ENCODE data around the gene DIPK1C.

Gene DIPK1C

DNA sequence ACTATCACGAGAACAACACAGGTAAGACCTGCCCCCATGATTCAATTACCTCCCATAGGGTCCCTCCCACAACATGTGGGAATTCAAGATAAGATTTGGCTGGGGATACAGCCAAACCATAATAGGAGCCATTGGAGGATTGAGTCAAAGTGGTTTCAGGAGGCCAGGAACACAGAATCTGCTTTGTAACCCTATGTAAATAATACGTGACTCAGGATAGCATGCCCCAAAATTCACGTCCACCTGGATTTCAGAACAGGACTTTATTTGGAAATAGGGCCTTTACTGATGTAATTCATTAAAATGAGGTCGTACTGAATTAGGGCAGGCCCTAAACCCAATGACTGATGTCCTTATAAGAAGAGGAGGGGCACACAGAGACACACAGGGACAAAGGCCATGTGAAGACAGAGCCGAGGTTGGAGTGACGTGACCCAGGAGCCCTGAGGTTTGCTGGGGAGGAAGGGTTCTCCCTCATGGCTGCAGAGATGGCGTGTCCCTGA is 23.1 kb upstream of the DIPK1C start:
- no peak for DNase-seq

DNA sequence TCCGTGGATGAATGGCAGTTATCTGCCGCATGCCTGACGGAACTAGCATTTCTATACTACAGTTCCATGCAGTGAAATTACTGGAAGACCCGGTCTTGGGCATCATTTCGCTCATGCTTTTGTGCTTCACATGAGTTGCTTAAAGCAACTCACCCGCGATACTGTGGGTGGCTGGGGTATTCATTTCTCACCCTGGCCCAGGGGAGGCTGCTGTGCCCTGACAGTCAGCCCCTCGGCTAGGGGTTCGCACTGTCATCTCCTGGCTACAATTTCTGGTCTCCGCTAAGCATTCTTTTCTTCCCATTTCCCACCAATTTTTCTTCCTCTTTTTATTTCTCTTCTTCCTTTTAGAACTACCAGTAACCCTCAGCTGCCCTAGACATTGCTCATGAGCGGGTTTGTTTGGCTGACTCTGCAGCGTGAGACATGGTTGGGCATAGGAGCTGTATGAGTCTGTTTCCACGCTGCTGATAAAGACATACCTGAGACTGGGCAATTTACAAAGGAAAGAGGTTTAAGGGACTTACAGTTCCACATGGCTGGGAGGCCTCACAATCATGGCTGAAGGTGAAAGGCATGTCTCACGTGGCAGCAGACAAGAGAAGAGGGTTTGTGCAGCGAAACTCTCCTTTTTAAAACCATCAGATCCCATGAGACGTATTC is 22.5 kb upstream of the DIPK1C start:
- DNase-seq, result no peak

DNA sequence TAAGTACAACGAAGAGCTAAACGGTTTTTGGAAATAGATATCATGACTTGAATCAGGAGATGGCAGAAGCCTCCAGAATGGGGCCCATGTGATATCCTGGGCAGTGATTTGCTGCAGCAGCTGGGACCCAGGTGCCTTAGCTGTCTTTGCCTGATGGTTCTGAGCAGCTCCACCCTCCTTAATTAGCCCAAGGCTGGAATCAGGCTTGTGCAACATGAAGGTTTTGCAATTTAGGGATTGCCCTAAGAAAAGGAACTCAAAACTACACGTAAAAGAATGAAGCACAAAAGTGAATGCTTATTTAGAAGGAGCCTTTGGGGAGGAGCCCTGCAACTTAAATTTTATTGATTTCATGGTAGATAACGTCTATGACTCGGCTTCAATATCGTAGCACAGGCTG is 21.8 kb upstream of the DIPK1C start:
- DNase-seq, result no peak

DNA sequence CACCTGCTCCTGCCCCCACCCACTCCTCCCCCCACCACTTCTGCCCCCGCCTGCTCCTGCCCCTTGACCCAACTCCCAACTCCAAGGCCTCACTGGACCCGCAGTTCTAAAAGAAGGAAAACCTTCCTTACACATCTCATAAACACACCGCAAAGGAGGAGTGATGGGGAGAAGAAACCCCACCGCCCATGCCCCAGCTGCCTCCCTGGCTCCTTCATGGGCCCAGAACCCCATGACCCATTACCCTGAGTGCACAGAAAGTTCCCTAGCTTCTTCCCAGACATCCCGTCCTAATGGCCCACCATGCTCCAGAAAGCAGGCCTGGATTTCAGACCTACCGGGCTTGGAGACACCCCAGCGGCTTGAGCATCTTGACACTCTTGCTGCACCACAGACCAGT is 21.2 kb upstream of the DIPK1C start:
- no peak for DNase-seq

DNA sequence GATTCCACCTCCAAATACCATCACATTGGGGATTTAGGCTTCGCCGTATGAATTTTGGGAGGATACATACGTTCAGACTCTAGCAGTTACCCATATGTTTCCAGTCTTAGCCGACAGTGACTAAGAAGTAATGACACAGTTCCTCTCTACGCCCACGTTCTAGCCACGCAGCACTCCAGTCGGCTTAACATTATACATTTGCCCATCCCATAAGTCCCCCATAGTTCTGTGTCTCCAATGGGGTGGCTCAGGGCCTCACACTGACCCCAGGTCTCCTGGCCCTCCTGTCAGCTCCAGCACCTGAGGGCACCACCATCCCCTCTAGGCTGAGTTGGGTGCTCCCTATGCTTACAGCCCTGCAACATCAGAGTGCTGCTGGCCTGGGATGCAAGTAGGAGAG is 20.7 kb upstream of the DIPK1C start:
- no peak for DNase-seq

DNA sequence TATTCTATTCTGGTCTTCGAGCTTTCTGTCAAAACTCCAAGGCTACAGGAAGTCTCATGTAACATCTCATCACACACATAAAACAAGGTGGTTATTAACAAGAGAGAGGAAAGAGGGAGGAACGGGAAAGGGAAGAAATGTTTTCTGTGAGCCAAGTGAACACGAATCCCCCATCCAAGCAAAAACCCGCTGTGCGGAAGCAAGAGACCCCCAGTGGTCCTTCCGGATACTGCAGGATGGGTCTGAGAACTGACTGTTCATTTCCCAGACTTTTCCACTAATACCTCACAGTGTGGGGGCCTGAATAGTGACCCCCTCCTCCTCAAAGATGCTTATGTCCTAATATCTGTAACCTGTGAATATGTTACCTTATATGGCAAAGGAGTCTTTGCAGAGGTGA is 19.0 kb upstream of the DIPK1C start:
- DNase-seq, result no peak

DNA sequence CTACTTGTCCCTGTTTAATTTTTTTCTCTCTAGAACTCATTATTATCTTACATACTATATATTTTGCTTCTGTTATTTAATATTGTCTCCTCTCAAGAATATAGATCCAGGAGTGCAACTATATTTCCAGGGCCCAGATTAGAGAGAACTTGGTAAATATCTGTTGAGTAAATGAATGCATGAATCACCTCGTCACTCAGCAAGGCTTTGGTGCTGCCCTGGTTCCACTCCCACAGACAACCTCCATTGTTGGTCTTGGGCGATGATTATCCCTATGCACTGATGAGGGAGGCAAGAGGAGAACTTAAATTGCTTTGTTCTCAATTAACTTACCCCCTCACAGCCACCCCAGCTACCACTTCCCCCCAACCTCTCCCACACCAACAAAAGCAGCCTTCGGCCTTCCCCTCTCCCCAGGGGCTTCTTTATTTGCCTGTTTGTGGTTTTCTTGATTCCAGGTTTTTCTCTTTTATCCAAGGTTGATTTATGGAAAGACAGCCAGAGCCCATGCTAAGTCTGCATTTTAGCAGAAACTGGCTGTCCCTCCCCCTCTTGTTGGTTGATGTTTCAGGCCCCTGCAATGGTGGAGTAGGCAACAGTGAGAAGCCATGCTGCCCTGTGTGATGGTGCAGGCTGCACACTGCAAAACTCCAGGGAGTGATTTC is 17.0 kb upstream of the DIPK1C start:
- DNase-seq, result no peak

DNA sequence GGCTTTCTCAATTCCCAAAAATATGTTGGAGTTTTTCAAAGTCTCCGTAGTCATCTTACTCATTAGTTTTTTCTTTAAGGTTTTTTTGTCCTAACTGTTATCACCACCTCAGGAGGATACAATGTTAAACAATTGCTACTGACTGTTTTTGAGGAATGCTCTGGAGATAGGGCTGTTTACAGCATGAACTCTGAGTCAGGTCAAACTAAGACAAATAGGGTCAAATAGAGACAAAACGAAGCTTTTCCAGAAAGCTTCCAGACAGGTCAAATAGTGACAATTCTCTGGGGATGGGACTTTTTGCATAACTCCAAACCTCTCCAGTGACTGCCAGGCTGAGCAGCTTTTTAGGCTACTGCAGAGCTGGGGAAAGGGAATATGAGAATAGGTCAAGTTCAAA is 15.2 kb upstream of the DIPK1C start:
- DNase-seq, result no peak

DNA sequence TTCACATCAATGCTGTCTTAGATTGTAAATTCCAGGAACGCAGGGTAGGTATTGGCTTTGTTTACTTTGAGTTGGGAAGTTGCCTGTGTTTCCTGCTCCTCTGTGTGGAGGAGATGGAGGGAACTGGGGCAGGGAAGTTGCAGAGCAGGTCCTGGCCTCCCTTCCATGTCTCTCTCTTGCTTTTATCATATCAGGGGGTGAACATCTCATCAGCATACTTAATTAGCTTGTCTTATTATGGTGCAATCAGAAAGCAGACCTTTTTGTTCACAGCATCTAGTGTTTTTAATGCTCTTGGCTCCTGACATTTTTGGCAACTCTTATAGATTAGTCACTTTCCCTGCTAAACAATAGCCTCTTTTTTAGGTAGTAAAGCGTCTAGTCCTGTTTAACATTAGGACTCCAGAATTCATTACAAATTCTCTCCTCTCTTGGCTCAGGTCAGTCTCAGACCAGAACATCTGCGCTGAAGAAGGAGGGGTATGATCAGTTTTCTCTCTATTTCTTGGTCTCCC is 11.5 kb upstream of the DIPK1C start:
- DNase-seq, result no peak

DNA sequence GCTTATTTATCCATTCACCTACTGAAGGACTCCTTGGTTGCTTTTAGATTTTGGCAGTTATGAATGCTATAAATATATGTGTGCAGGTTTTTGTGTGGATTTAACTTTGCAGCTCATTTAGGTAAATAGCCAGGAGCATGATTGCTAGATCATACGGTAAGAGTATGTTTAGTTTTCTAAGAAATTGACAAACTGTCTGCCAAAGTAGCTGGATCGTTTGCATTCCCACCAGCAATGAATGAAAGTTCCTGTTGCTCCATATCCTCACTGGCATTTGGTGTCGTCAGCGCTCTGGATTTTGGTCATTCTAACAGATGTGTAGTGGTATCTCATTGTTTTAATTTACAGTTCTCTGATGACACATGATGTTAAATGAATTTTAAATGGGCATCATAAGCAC is 8.7 kb upstream of the DIPK1C start:
- DNase-seq, result no peak

DNA sequence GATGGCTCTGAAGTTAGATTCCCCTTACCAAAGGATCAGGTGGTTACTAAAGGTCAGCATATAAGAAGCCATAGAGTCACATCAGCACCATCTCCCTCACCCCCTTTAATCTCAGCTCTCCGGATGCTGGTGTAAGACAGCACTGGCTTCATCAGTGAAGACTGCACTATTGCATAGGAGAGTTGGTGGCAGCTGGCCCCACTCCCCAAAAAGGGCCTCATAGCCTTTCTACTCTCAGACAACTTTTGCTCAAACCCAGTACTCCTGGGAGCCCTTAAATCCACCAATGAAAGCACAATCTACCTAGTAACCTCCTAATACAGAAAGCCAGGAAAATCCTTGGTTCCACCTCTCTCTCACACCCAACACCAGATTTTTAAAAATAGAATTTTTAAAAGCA is 6.9 kb upstream of the DIPK1C start:
- no peak for DNase-seq

DNA sequence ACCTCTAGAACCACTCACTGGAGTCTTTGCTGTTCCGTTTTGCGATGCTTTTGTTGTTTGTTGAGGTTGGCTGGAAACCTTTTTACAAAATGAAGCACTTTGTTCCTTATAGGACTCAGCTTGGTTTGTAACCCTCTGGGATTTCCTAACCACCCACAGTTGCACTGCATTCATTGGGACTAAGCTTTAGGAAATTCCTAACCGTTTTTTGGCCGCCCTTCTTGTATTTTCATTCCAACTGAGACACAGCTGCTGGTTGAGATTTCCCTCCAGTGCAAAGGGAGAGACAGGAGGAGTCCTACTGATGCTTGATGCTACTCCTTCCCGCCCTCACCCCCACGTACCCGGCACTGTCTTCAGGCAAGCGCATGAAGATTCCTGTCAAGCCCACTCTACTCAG is 6.1 kb upstream of the DIPK1C start:
- DNase-seq, result no peak

DNA sequence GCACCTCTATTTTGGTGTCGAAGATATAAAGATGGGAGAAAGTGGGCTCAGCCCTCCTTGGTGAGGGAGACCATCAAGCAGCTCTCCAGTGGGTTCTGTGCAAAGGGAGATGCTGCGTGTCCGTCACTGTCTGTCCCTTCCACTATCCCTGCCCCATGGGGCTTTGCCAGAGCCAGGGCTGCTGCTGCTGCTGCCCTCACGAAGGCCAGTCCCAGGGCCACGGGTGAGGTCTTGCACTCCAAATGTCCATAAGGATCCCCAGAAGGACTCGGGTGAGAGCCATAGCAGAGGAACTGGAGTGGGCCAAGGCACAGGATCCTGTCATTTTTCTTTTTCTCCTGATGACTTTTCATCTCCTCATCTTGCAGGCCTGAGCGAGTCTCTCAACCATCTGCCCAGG is 3.7 kb upstream of the DIPK1C start:
- no peak for DNase-seq

DNA sequence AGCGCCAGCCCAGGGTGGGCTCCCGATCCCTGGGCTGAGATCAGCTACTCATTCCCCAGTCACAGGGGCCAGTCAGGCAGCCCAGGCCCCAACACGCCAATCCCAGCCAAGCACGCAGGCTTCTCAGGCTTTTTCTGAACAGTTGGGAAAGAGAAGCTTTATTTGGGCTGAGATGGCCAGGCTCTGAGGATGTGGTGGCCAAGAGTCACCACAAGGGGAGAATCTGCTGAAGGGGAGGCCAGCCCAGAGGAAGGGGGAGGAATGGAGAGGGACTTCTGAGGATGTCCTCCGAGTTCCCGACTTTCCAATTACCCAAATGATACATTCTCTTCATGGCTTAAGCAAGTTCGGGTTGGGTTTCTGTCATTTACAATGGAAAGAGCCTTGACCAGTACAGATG is 2.8 kb upstream of the DIPK1C start:
- DNase-seq, result no peak

DNA sequence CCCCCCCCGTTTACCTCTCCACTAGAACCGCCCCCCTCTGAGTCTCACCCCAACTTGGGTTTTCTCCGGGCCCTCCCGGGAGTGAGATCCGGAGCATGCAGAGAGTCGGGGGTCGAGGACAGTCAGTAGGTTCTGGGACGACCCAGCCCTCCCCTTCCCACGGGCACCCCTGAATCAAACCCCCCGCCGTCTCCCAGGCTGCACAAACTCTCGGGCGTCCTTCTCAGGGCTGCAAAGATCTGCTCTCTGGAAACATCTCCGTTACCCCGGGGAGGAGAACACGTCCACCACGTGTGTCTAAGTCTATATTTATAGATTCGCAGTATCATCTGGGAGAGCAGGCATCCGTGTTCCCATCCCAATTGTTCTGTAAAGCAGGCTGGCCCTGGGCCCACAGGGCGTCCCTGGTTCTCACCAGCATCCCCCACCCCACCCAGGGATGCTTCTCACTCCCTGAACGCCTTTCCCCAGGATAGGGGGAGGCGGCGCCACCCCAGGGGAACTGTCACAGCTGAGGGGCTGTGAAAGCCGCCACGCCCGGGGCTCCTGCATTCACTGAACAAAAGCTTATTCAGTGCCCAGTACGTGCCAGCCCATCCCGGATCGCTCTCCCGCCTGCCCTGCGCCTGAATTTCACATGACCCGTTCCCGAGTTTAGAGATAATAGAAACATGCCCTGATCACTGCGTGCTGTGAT is 765 bp upstream of the DIPK1C start:
- DNase-seq, result no peak

DNA sequence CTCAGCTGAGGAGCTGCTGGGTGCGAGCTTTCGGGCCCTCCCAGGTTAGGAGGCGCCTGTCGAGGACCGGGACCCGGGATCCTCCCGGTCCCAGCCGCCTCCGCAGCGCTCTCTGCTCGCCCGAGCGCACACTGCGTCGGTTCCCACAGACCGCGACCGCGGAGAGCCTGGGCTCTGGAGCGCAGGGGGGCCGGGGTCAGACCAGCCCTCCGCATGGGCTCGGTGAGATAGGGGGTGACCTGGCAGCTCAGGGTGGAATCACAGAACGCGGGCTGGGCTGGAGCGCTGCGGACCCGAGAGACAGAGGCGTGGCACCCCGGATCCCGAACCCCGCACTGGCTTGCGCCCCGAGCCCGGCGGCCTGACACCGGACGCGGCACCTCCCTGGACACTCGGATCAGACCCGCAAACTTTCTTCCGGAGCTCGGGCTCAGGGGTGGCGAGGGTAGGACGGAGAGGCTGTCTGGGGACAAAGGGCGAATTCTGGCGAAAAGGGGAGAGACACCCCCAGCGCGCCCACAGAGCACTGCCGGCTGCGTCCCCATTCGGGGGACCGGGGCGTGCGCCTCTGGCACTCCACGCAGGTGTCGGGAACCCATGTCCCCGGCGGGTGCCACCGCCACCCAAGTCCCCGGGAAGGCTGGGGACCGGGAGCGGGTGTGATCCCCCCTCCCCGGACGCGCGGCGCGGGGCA is 612 bp downstream of the DIPK1C start:
- DNase-seq, result no peak

DNA sequence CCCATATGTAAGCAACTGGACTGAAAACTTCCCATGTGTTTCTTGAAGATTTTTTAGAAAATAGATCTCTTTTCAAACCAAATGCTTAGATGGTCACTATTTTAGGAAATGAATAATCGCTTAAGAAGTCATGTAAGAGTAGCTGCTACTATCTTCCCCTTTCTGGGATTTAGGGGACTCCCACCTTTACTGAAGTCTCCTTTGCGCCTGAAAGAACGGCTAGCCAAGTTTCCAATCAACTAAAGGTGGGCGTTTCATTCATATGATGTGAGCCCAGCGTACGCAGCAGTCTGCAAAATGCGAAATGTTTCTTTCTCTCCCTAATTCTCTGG is 1.1 kb downstream of the DIPK1C start:
- no peak for DNase-seq

DNA sequence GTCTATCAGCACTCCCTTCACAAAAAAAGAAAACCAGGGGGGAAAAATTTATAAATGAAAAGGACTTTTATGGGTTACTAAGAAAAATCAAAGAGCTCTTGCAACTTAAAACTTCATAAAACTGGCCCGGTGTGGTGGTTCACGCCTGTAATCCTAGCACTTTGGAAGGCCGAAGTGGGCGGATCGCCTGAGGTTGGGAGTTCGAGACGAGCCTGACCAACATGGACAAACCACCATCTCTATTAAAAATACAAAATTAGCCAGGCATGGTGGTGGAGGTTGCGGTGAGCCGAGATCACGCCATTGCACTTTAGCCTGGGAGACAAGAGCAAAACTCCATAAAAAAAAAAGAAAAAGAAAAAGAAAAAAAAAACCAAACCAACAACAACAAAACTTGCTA is 1.7 kb downstream of the DIPK1C start:
- no peak for DNase-seq

DNA sequence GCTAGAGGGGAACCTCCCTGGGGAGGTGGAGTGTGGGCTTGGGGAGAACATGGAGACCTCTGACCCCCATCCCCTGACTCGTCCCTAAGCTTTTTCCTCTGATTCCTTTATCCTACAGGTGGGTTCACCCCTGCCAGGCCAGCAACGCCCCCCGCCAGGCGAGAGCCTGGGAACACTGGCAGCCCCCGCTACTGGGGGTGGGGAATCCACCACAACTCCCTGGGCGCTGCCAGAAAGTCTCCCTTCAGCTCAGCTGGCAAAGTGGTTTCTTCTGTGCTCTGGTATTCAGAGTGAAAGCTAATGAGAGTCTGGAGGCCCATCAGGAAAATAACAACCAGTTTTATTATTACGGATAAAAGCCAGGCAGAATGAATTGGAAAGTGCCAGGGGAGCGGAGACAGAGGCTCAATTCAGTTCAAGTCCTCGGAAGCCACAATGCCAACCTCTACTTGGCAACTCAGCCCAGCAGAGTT is 2.8 kb downstream of the DIPK1C start:
- no peak for DNase-seq

DNA sequence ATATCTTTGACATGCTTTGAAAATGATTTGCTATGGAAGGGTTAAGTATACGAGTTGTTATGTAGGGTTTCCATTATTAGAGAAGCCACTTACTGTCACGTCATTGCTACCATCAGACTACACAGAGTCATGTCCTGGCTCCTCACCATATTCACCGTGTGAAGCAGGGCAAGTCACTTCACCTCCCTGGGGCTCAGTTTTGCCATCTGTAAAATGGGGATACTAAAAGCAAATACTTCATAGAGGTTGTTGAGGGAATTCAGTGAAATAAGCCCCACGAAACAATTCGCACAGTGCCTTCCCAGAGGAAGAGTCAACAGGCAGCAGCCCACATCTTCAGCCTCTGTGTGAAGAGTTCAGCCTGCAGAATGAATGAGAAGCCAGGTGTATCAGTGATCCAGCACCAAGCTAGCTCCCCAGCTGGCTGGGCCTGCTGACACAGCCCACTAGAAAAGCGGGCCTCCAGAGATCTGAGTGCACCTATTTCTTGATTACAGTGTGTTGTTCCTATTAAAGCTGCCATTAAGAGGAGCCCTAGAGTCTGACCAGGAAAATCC is 3.4 kb downstream of the DIPK1C start:
- no peak for DNase-seq

DNA sequence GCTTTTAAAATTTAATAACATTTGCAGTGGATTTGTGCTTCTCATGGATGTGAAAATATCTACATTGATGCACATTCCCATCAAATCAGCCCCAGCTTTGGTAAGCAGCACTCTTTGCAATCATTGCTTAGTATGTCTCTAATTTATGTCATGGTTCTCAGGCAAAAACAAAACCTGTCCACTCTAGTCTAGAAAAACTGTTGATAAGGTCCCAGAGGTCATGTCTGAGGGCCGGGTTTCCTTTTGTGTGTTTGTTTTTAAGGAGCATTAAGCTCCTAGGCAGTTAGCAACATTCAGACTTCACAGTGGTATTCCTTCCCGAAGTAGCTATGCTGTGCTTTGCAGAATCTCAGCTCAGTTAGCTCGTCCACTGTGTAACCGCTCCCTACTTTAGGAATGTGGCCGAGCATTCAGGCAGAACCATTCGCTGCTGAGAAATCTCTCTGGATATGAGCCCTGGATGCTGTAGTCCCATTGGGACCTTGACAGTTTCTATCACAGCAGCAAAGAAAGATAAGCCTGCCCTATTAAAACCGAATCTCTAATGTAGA is 4.0 kb downstream of the DIPK1C start:
- DNase-seq, result no peak

DNA sequence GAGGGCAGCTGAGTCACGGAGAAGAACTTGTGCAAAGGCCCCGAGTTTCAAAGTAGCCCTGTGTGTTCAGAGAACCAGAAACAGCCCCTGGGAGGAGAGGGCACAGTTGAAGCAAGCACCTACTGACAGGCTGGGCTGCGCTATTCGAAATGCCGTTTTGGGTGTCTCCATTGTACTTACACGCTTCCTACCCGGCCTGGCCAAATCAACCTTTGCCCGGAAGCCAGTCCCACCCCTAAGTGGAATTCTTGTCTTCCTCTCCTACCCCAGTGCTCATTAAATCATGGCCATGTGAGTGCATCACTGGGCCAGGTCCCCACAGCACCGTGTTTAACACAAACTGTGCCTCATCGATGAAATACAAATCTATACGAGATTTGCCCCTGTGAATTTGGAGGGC is 6.0 kb downstream of the DIPK1C start:
- DNase-seq, result no peak

DNA sequence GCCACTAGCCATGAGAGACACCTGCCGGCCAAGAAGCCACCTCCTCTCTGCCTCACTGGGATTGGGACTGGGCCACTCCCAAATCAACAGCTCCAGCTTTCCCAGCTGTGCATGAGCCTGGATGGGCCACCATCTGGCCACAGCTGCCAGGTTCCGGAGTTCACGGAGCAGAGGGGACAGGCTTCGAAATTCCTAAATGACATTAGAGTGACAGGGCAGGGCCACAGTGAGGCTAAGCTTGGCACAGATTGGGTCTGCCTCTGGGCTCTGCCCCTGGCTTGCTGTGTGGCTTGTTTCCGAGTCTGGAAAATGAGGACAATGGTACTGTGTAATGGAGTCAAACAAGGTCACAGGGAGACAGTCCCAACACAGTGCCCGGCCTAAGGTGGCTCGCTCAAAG is 6.5 kb downstream of the DIPK1C start:
- no peak for DNase-seq

Data from stimulated activated CD4-positive, alpha-beta T cell treated with anti-CD3 and anti-CD28 coated beads, Interleukin-4, amount 100 ng/mL, for 24 hours (primary cell).